AG20443 (cell line): ENCODE data around the gene MEIS3.

Experiments used
- DNase-seq: peaks from one replicate; pipeline ENCODE4 v3.0.0; 2012; ENCODE audit warnings: low spot score, mixed read lengths

MEIS3 gene

DNA sequence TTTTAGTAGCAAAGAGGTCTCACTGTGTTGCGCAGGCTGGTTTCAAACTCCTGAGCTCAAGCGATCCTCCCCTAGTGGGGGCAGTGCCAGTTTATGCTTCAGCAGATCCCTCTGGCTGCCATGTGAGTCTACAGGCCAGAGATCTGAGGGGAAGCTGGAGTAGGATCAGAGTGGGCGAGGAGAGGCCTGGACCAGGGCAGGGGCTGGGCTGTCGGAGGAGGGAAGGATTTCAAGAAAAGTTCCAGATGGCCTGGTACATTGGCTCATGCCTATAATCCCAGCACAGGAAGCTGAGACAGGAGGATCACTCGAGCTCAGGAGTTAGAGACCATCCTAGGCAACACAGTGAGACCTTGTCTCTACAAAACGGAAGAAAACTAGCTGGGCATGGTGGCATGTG, 60.4 kb downstream of the MEIS3 start:
- no peak for DNase-seq

DNA sequence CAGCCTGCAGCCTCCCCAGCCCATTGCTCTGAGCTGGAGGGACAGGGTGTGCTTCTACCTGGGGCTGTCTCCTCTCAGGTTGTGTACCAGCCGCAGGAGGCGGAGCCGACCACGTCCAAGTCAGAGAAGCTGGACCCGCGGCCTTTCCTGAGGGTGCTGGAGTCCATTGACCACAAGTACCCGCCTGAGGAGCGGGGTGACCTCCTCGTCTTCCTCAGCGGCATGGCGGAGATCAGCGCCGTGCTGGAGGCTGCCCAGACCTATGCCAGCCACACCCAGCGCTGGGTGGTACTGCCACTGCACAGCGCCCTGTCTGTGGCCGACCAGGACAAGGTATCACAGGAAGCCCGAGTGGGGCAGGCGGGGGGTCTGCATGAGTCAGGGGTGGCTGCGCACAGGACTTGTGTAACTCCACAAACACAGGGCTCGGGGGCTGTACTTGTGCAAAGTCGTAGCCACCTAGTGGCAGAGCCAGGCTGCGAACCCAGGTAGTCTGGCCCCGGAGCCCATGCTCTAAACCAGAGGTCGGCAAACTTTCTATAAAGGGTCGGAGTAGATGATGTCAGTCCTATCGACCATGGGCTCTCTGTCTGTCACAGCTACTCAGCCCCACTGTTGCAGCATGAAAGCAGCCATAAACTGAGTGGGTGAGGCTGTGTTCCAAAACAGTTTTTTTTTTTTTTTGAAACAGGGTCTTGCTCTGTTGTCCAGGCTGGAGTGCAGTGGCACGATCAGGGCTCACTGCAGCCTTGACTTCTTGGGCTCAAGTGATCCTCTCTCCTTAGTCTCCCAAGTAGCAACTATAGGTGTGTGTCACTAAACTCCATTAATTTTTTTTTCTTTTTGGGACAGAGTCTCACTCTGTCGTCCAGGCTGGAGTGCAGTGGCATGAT, 61.3 kb downstream of the MEIS3 start:
- no peak for DNase-seq

DNA sequence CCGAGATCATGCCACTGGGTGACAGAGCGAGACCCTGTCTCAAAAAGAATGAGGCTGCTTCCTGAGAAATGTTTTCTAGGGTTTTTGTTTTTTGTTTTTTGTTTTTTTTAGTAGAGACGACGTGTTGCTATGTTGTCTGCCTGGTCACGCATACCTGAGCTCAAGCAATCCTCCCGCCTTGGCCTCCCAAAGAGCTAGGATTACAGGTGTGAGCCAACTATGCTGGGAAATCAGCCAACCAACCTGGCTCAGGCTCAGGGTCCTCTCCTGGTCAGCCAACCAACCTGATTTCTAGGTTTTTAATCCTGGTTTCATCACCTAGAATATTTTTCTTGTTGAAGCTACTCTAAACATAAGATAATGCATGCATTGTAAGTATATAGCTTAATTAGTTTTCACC, 62.4 kb downstream of the MEIS3 start:
- no peak for DNase-seq

DNA sequence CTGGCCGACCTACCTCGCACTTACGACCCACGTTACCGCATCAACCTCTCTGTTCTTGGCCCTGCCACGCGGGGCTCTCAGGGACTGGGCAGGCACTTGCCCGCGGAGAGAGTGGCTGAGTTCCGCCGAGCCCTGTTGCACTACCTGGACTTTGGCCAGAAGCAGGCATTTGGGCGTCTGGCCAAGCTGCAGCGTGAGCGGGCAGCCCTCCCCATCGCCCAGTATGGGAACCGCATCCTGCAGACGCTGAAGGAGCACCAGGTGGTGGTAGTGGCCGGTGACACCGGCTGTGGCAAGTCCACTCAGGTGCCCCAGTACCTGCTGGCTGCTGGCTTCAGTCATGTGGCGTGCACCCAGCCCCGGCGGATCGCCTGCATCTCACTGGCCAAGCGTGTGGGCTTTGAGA, 66.0 kb downstream of the MEIS3 start:
- DNase-seq: no peak
